Right ventricle myocardium superior (tissue), 1 donor: ENCODE measurements around the gene CHST4. TPM values are rescaled to one million over a fixed set of nuclear protein-coding genes. Genes with fewer than 3 reads are reported as not detected.
"Not testable (repeated sequence)": the region's sequence is repeated elsewhere in the genome, so short reads cannot be mapped to it uniquely, and the experiment has no call there.

Experiments used
- ATAC-seq: fragments of 200-7000 bp; cut with Tn5 transposase; one replicate; pipeline ENCODE4 v1.9.1; 2020; ENCODE audit warnings: mild to moderate bottlenecking; ENCODE audit not compliant: poor library complexity
- DNase-seq: peaks from one replicate; pipeline ENCODE4 v3.0.0-alpha.2; 2020
- intact Hi-C: fragments of 100-400 bp; cut with DNase I; formaldehyde crosslinking; loops from one replicate; pipeline ENCODE4 v1.11.2; 2022
- total RNA-seq: library from RNA; stranded (reverse); fragmentation: NEBNext Ultra II Directional; extraction: Animal tissue kit (Norgen Biotek cat#: 25700); gene quantifications from one replicate; pipeline ENCODE4 v1.2.1, GENCODE V29; 2021
- donor health status: DM: no; HTN: yes; CAD: no; lungs with severe emphysema.

The CHST4 gene
- total RNA-seq, 1 donor from 2014 or later: not detected

DNA sequence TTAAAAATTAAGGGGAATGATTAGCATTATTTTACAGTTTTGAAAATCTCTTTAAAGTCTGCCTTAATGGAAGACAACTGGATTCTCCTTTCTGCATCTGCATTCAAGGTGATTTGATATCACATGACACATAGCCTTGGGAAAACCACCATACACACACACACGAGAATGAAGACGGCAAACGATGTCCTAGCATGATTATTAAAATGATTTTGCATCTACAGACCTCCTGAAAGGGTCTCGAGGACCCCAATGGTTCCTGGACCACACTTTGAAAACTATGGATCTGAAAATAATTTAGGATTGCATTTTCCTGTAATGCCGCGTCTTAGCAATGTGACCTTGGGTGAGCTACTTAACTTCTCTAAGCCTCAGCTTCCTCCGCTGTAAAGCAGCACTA lies 11.8 kb upstream of the CHST4 start:
- intact Hi-C loops: no loop called here

DNA sequence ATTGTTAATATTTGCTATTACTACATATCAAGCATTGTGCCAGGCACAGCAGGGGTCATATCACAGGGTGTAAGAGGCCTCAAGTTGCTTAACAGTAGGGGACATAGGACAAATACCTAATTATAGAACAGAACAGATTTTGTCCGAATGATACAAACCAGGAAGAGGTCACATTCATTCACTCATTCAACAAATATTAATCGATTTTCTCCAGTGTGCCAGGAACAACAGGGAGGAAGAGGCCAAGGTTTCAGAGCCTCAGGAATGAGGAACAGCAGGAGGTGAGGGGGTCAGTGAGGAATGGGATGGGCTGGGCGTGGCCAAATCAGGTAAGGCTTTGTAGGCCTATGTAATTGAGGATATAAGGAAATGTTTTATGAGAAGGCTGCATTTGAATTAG lies 11.2 kb upstream of the CHST4 start:
- no peak for DNase-seq
- intact Hi-C loops: no loop called here
- no peak for ATAC-seq

More for the DNA sequence above, 11.8 kb upstream of the CHST4 start:
- ATAC-seq: no peak
- DNase-seq: no peak

DNA sequence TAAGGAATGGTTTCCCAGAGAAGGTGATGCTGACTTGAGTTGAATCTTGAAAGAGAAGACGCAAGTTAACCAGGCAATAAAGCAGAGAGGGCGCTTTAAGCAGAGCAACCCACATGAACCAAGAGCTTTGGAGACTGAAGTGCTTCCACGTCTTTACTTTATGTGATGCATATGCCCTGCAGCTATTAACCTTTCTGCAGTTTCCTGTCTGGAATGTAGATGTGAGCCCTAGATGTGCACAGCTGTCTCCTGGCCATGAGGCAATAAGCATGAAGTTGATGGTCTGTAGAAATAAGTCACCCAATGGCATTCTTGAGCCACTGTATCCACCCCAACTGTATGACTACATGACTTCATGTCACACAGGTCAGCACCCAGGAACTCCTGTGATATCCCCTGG lies 5.7 kb upstream of the CHST4 start:
- no peak for ATAC-seq
- no peak for DNase-seq
- intact Hi-C loops: no loop called here

DNA sequence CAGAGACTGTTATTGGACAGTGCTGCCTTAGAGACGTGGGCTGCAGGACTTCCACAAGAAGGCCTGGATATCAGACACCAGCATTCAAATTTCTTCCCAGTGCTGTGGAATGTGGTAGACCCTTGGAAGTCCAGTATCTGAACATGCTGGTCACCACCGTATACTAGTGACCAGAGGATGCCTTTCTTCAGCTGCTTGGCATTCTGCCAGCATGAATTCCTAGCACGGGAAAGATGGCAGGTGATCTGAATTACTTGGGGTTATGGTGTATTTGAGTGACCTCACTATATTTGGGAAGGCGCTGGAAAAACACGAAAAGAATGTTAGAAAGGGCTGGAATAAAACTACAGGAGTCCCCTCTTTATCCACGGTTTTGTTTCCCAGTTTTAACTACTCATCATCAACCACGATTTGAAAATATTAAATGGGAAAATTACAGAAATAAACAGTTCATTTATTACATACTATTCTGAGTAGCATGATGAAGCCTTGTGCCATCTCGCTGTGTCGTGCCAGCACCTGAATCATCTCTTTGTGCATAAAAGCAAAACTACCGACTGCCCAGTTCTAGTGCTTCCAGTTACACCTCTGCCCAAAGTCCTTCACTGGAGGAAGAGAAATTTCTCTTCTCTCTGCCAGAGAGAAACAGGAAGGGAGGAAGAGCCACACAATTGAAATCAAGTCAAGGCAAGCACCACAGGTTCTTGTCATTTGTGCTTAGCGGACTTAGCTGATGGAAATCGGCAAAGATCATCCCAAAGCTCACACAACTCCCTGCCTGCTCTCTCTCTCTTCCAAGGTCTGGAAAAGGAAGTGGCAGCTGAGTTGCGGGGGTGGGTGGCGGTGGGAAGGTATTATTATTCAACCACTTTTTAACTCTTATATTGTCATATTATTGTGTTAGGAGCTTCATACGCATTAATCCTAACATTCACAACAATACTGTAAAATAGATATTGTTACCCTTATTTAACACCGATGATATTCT lies 1.4 kb upstream of the CHST4 start:
- intact Hi-C loops: no loop called here
- DNase-seq (no peak), ATAC-seq (no peak)

DNA sequence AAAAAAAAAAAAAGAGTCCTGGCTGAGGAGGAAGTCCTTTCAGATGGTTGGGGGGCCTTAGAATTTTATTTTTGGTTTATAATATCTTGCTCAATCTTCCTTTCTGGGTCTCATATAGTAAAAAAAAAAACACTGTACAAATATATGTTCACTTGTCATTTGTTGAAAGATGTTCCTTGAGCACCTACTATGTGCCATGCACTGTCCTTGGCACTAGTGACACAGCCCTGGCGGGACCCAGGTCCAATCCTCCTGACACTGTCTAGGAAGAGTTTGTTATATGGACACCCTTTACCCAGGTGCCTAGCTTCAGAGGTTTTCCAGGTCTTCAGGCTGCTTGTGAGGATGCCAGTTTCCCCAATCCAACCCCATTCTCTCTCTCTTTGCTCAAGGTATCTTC lies 2.0 kb downstream of the CHST4 start:
- intact Hi-C loops: no loop called here

DNA sequence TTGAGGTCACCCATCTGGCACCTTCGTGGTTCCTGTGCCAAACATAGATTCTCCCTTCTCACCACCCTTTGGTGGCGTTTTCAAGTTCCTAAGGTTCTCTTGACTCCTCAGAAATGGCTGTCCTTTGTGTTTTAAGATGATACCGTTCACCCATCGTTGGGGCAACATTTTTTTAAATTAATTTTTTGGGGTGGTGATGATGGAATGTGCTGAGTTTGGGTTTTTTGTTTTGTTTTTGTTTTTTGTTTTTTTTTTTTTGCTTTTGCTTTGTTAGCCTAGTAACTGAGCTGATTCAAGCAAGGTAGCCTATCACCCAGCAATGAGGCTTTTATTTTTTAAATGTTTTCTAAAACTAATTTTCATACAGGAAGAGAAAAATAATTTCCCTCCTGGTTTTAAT lies 2.6 kb downstream of the CHST4 start:
- ATAC-seq: no peak
- no peak for DNase-seq
- intact Hi-C loops: no loop called here

More for the DNA sequence above, 2.0 kb downstream of the CHST4 start:
- ATAC-seq: no peak
- DNase-seq: no peak

DNA sequence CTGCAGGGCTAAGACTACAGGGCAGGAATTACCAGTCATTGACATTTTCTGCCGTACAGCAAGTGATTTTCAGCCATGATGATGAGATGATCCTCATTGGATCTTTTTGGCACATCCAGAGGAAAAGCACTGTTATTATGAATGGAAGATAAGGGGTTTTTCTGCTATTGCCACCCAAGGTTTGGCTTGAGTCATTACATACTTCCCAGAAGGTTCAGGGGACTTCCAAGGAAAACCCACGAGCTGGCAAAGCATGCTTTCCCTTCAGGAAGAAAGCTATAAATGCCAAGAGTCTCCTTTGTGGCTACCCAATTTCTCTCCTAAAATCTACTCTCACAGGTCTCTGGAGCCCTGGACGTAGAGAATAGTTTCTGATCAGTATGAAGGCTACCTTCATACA lies 6.1 kb downstream of the CHST4 start:
- intact Hi-C loops: no loop called here
- DNase-seq: no peak
- ATAC-seq: no peak

DNA sequence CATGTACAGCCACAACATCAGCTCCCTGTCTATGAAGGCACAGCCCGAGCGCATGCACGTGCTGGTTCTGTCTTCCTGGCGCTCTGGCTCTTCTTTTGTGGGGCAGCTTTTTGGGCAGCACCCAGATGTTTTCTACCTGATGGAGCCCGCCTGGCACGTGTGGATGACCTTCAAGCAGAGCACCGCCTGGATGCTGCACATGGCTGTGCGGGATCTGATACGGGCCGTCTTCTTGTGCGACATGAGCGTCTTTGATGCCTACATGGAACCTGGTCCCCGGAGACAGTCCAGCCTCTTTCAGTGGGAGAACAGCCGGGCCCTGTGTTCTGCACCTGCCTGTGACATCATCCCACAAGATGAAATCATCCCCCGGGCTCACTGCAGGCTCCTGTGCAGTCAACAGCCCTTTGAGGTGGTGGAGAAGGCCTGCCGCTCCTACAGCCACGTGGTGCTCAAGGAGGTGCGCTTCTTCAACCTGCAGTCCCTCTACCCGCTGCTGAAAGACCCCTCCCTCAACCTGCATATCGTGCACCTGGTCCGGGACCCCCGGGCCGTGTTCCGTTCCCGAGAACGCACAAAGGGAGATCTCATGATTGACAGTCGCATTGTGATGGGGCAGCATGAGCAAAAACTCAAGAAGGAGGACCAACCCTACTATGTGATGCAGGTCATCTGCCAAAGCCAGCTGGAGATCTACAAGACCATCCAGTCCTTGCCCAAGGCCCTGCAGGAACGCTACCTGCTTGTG lies 10.7 kb downstream of the CHST4 start:
- DNase-seq: no peak
- no peak for ATAC-seq
- intact Hi-C loops: no loop called here

DNA sequence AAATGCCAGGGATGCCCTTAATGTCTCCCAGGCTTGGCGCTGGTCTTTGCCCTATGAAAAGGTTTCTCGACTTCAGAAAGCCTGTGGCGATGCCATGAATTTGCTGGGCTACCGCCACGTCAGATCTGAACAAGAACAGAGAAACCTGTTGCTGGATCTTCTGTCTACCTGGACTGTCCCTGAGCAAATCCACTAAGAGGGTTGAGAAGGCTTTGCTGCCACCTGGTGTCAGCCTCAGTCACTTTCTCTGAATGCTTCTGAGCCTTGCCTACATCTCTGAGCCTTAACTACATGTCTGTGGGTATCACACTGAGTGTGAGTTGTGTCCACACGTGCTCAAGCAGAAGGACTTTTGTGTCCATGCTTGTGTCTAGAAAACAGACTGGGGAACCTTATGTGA lies 11.4 kb downstream of the CHST4 start:
- no peak for ATAC-seq
- DNase-seq: no peak
- intact Hi-C loops: no loop called here

DNA sequence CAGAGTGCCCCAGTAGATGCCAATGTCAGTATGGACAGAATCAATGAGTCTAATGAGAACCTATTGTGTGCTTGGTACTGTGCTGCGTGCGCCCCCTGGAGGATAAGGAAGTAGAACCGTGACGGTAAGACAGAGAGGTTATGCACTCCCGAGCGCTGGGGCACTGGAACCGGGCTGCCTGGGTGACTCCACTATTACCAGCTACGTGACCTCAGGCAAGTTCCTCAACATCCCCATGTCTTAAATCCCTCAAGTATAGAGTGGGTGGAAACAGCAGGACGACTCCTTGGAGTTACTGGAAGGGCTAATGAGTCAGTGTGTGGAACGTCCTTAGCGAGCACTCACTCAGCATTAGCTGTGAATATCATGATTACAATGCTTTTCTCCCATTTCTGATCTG lies 16.2 kb downstream of the CHST4 start:
- intact Hi-C loops: no loop called here
- DNase-seq: no peak
- ATAC-seq: no peak

DNA sequence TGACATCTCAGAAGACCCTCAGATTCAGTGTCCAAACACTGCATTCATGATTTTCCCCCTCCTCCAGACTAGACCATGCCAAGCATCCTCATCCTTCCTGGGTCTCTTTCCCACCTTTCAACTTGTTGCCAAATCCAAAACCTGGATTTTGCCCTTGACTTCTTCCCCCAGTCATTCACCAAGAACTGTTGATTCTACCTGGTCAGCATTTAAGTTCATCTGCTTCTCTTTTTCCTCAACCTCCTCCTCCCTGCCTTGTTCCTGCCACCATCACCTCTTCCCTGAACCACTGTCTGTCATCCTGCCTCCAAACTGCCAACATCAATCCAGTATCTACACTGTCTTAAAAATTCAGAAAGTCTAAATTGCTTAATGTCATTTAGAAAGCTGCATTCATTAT lies 20.9 kb downstream of the CHST4 start:
- intact Hi-C loops: no loop called here
- DNase-seq (no peak), ATAC-seq (no peak)

DNA sequence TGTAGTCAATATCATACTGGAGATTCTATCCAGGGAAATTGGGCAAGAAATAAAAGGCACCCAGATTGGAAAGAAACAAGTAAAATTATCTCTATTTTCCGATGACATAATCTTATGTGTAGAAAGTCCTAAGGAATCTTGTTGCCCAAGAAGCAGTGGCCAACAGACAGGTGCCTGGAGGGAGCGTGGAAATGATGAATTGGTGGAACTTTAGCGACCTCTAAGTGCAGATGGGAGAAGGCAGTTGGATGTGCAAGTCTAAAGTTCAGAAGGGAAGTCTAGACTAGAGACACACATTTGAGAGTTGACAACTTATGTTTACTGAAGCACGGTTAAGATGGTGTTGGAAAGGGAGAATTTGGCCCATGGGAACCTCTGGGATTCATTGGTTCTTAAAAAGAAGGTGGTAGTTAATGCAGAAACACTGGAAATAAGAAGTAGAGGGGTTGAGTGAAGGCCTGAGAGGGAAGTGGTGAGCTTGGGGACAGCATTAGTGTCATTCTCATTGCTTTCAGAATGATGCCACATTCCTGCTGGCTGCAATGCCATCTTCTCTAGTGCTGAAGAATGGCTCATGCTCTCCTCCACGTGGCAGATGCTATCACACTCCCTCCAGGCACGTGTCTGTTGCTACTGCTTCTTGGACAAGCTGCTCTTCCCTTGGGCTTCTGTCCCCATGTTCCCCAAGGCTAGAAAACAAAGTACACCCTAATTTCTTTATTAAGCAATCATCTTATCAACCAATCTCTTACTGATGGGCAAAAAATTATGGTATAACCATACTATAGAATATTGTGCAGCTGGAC lies 26.7 kb downstream of the CHST4 start:
- ATAC-seq (no peak), DNase-seq (no peak)
- intact Hi-C loops: no loop called here

DNA sequence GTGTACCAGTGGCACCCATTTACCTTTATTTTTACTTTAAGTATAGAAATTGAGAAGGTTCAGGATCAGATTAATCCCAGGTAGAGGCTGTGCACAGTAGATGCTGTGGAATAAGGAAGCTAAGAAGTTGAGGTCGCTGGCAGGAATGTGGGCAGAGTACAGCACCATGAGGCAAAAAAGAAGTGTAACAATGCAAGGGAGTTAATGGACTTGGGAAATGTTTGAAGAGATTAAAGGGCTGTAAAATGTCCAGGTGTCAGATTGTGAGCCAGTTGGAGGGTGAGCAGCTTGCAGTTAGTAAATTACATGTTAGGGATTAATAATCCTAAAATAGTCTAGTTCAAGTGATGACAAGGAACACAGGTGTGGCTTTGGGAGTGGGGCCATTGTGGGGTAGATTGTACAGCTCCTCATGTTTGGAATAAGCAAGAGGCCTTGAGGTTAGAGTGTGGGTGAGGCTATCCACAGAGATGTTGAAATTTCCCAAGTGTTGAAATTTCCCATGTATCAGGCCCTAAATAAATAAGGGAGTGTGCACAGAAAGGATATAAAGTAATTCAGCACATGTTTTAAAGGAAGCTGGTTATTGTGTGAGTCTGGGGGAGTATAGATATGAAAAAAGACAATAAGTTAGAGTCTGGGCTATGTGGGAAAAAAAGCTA lies 29.1 kb downstream of the CHST4 start:
- intact Hi-C loops: no loop called here
- no peak for ATAC-seq
- no peak for DNase-seq

DNA sequence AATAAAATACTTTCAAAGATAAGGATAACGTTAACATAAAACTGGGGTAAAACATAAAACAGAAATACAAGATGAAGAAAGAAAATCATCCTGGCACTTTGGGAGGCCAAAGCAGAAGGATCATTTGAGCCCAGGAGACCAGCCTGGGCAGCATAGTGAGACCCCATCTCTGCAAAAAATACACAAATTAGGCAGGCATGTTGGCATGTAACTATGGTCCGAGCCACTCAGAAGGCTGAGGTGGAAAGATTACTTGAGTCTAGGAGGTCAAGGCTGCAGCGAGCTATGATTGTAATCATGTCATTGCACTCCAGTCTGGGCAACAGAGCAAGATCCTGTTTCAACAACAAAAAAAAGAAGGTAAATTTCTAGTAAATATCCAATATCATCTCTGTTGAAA lies 31.1 kb downstream of the CHST4 start:
- no peak for ATAC-seq
- no peak for DNase-seq
- intact Hi-C loops: no loop called here

DNA sequence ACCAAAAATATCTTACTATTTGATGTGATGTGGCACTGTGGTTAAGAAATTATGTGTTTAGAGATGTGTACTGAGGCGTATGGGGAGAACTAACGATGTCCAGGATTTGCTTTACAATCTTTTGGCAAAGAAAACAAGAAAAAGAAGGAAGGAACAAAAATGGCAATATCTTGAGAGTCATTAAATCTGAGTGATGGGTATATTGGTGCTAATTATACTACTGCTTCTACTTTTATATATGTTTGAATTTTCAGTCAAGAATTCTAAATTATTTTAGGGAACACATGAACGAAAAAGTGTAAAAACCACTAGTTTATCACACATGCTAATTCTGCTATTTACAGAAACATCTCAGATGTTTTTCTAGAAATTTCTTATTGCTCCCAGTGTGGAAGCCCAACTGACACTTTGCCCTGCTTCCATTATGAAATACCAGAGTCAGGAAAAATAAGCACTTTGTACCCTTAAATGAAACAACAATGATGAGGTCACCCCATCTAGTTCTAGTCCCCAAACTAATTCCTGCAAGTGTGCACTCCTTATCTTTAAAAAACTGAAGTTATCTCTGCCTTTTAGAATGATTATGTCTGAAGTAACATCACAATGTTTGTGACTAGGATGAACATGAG lies 31.8 kb downstream of the CHST4 start:
- DNase-seq (no peak), ATAC-seq (no peak)
- intact Hi-C loops: no loop called here

DNA sequence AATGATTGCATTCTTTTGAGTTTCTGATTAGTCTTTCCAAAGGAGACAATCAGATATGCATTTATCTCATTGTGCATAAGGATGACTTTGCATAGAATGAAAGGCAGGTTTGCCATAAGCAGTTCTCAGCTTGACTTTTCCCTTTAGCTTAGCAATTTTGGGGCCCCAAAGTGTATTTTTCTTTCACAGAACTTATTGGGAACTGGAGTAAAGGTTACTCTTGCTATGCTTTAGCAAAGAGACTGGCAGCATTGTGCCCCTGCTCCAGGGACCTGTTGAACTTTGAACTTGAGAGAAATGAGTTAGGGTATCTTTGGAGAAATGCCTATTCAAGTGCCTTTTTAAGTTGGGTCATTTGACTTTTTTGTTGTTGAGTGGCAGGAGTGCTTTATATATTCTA lies 33.6 kb downstream of the CHST4 start:
- no peak for ATAC-seq

DNA sequence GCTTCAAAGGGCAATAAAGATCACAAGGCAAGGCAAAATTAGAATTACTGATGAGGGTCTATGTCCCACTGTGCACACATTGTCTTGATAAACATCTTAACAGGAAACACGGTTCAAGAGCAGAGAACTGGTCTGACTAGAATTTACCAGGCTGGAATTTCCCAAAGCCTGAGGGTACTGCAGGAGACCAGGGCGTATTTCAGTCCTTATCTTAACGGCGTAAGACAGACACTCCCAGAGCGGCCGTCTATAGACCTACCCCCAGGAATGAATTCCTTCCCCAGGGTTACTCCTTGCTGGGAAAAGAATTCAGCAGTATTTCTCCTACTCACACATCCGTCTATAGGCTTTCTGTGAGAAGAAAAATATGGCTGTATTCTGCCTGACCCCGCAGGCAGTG lies 35.7 kb downstream of the CHST4 start:
- DNase-seq, intact Hi-C loops, ATAC-seq: not testable (repeated sequence)

More for the DNA sequence above, 33.6 kb downstream of the CHST4 start:
- intact Hi-C loops: no loop called here
- no peak for DNase-seq

DNA sequence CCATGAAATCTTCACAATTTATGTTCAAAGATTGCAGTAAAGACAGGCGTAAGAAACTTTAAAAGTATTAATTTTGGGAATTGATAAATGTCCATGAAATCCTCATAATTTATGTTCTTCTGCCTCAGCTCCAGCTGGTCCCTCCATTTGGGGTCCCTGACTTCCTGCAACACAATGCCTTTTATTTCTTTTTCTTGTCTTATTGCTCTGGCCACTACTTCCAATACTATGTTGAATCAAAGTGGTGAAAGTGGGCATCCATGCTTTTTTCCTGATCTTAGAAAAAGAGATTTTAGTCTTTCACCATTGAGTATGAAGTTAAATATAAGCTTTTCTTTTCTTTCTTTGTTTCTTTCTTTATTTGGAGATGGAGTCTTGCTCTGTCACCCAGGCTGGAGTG lies 36.3 kb downstream of the CHST4 start:
- intact Hi-C loops: no loop called here

More for the DNA sequence above, 36.3 kb downstream of the CHST4 start:
- ATAC-seq (no peak), DNase-seq (no peak)
